B cell (primary cell): ENCODE results near the gene KATNBL1. TPM values are rescaled to one million over a fixed set of nuclear protein-coding genes. Genes with fewer than 3 reads are reported as not detected.
A peak's percentile ranks its signal among the peaks of the same experiment; 100 is the strongest.

Experiments
- ATAC-seq: fragments of 200-7000 bp; cut with Tn5 transposase; one replicate; pipeline ENCODE4 v1.10.0; 2021; ENCODE audit warnings: low read depth, mild to moderate bottlenecking, moderate number of reproducible peaks, moderate library complexity
- CTCF ChIA-PET: fragments of 350-600 bp; sonication (Branson Sonifier 250); formaldehyde crosslinking; loops from one replicate; lab custom pipeline; 2021; ENCODE audit warnings: antibody characterized with exemption, inconsistent platforms; lab: Charles Lee
- POLR2A ChIA-PET: fragments of 350-600 bp; sonication (Branson Sonifier 250); formaldehyde crosslinking; loops from one replicate; lab custom pipeline; 2021; ENCODE audit warnings: antibody characterized with exemption; lab: Charles Lee
- DNase-seq: peaks from one replicate; pipeline ENCODE4 v3.0.0; 2013
- H2AFZ ChIP-seq: 2 replicates; pipeline ENCODE4 v1.6.1; 2012; ENCODE audit warnings: mild to moderate bottlenecking, low read depth, low read length; ENCODE audit not compliant: insufficient read depth, poor library complexity, severe bottlenecking
- H3K27ac ChIP-seq, 2 donors: 1 replicate in 1 of 2; 2 replicates in 1 of 2; pipeline ENCODE4 v1.5.1; 2012 to 2013; ENCODE audit warnings: low read length in 2 of 2, mild to moderate bottlenecking in 2 of 2, moderate library complexity in 1 of 2
- H3K27me3 ChIP-seq, 4 experiments: fragments of 200-600 bp in 1 of 4; sonication (generic) in 1 of 4; replicated peaks in 1 of 4; 1 replicate in 2 of 4; 2 replicates in 2 of 4; pipeline versions ENCODE4 v1.6.1 to v1.7.0; 2013 to 2016; ENCODE audit warnings: low read length in 3 of 4, mild to moderate bottlenecking in 2 of 4, mixed read lengths in 1 of 4, moderate library complexity in 1 of 4; ENCODE audit not compliant: insufficient read depth in 4 of 4, control insufficient read depth in 3 of 4; ENCODE audit errors: control extremely low read depth in 1 of 4
- H3K36me3 ChIP-seq, 2 experiments: replicated peaks in 1 of 2; 1 replicate in 1 of 2; 2 replicates in 1 of 2; pipeline versions ENCODE4 v1.6.1 to v1.7.1; 2013; ENCODE audit warnings: low read length in 1 of 2; ENCODE audit not compliant: insufficient read depth in 2 of 2, control insufficient read depth in 1 of 2; ENCODE audit errors: control extremely low read depth in 1 of 2, extremely low read depth in 1 of 2
- H3K4me1 ChIP-seq, 2 donors: fragments of 200-600 bp in 1 of 2; sonication (generic) in 1 of 2; 1 replicate in 1 of 2; 2 replicates in 1 of 2; pipeline versions ENCODE4 v1.5.1 to v1.6.1; 2013 to 2017; ENCODE audit warnings: low read length in 2 of 2; ENCODE audit not compliant: control insufficient read depth in 2 of 2, insufficient read depth in 2 of 2
- H3K4me2 ChIP-seq: replicated peaks from 2 replicates; pipeline ENCODE3; 2012; ENCODE audit warnings: mild to moderate bottlenecking, low read depth, low read length; ENCODE audit not compliant: poor library complexity, severe bottlenecking
- H3K4me3 ChIP-seq, 5 experiments: fragments of 200-600 bp in 1 of 5; sonication (generic) in 1 of 5; 1 replicate in 3 of 5; 2 replicates in 2 of 5; pipeline versions ENCODE4 v1.5.1 to v1.7.0; 2011 to 2016; ENCODE audit warnings: low read length in 4 of 5, mild to moderate bottlenecking in 4 of 5, low read depth in 2 of 5, control low read depth in 1 of 5, moderate library complexity in 1 of 5; ENCODE audit not compliant: insufficient read depth in 1 of 5; ENCODE audit errors: control extremely low read depth in 1 of 5, extremely low read depth in 1 of 5
- H3K79me2 ChIP-seq: fragments of 200-600 bp; sonication (generic); one replicate; pipeline ENCODE4 v1.6.0; 2016; ENCODE audit warnings: low read length; ENCODE audit not compliant: control insufficient read depth, insufficient read depth
- H3K9ac ChIP-seq: fragments of 200-600 bp; sonication (generic); 2 replicates; pipeline ENCODE4 v1.6.1; 2017; ENCODE audit warnings: mild to moderate bottlenecking, low read length, moderate library complexity
- H3K9me3 ChIP-seq, 3 donors: one replicate each; pipeline versions ENCODE4 v1.6.1 to v1.7.1; 2013; ENCODE audit warnings: low read length in 2 of 3; ENCODE audit not compliant: control insufficient read depth in 2 of 3, insufficient read depth in 1 of 3; ENCODE audit errors: control extremely low read depth in 1 of 3
- H4K20me1 ChIP-seq: 2 replicates; pipeline ENCODE4 v1.6.0; 2012; ENCODE audit warnings: mild to moderate bottlenecking, low read length; ENCODE audit not compliant: insufficient read depth, control insufficient read depth, poor library complexity, severe bottlenecking
- H3K27ac Mint-ChIP-seq: one replicate; pipeline ENCODE4 v1.8.0; 2021; ENCODE audit warnings: mixed read lengths
- H3K27me3 Mint-ChIP-seq: one replicate; pipeline ENCODE4 v1.8.0; 2021; ENCODE audit warnings: mixed read lengths
- H3K4me1 Mint-ChIP-seq: one replicate; pipeline ENCODE4 v1.8.0; 2021; ENCODE audit warnings: mixed read lengths
- H3K4me3 Mint-ChIP-seq: one replicate; pipeline ENCODE4 v1.8.0; 2021; ENCODE audit warnings: mixed read lengths
- H3K9me3 Mint-ChIP-seq: one replicate; pipeline ENCODE4 v1.8.0; 2022; ENCODE audit warnings: mixed read lengths; ENCODE audit not compliant: insufficient read depth
- EZH2 ChIP-seq: IDR thresholded peaks from 2 replicates; pipeline ENCODE4 v1.6.1; 2012; ENCODE audit warnings: borderline replicate concordance, low read depth, mild to moderate bottlenecking, moderate library complexity, low read length; ENCODE audit not compliant: insufficient read depth, poor library complexity, severe bottlenecking
- WGBS: methylation state at CpG from one replicate; pipeline ENCODE4 v1.1.5; 2013; ENCODE audit warnings: missing lambda C conversion rate; ENCODE audit not compliant: insufficient coverage; 5-methylcytosine and 5-hydroxymethylcytosine counted together
- intact Hi-C: fragments of 100-400 bp; cut with micrococcal nuclease; formaldehyde crosslinking; loops from one replicate; pipeline ENCODE4 v1.10.0; 2022
- polyA plus RNA-seq: library from polyadenylated mRNA; depleted of rRNA; stranded (reverse); fragments of >200 nt; gene quantifications from 2 replicates; pipeline ENCODE4 v1.2.3, GENCODE V29; 2012
- total RNA-seq, 2 donors: library from RNA; stranded (reverse); fragments of 120-200 nt in 1 of 2; gene quantifications; 1 replicate in 1 of 2; 2 replicates in 1 of 2; pipeline versions ENCODE4 v1.2.3 to v1.2.4, GENCODE V29; 2013 to 2022
- TF ChIP-seq, protein P1 (sequence below): fragments of 200-600 bp; IDR thresholded peaks from one replicate; pipeline ENCODE4 v1.8.0; 2022; ENCODE audit warnings: antibody characterized with exemption, mild to moderate bottlenecking

The KATNBL1 gene
- total and polyA plus RNA-seq, 2 donors (not counting 1 experiment from before 2014, with no cell fraction given) = 22.1 to 54.8 TPM

DNA sequence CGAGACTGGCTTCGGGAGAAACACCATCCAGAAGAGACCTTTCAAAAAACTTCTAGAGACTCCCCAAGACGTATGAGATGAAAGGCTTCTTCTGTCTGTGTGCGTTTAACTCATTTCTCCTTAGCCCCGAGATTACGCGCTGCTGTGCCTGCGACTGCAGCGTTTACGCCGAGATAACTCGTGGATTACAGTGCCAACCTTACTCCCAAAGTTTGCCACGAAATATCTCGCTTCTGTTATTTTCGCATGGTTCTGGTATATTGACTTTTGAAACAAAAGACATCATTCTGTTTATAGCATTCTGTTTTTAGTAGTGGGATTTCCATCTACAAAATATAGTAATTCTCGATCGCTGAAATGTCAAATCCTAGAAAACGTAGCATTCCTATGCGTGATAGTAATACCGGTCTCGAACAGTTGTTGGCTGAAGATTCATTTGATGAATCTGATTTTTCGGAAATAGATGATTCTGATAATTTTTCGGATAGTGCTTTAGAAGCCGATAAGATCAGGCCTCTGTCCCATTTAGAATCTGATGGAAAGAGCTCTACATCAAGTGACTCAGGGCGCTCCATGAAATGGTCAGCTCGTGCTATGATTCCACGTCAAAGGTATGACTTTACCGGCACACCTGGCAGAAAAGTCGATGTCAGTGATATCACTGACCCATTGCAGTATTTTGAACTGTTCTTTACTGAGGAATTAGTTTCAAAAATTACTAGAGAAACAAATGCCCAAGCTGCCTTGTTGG lies 107.5 kb downstream of the KATNBL1 start:
- Histone ChIP-seq H3K4me1 (peaks cover 18 to 19% of the 10 kb centered on the region in 2 donors), H3K9me3 (no peaks in the 10 kb centered on the region), H3K36me3 (peaks cover 0 to 3% of the 10 kb centered on the region in 2 experiments), H3K9ac (peak overlapping the region; percentile 94), H2AFZ (peak overlapping the region; percentile 93), H3K27me3 (no peaks in the 10 kb centered on the region), H3K27ac (peak overlapping the region; percentile 92 to 98), H4K20me1 (no peaks in the 10 kb centered on the region), H3K4me2 (peak overlapping the region; percentile 88), H3K79me2 (peaks cover 66% of the 10 kb centered on the region), H3K4me3 (peak overlapping the region; percentile 80 to 99 (median 82))
- ATAC-seq = peak; percentile 16
- TF ChIP-seq, protein P1, sequence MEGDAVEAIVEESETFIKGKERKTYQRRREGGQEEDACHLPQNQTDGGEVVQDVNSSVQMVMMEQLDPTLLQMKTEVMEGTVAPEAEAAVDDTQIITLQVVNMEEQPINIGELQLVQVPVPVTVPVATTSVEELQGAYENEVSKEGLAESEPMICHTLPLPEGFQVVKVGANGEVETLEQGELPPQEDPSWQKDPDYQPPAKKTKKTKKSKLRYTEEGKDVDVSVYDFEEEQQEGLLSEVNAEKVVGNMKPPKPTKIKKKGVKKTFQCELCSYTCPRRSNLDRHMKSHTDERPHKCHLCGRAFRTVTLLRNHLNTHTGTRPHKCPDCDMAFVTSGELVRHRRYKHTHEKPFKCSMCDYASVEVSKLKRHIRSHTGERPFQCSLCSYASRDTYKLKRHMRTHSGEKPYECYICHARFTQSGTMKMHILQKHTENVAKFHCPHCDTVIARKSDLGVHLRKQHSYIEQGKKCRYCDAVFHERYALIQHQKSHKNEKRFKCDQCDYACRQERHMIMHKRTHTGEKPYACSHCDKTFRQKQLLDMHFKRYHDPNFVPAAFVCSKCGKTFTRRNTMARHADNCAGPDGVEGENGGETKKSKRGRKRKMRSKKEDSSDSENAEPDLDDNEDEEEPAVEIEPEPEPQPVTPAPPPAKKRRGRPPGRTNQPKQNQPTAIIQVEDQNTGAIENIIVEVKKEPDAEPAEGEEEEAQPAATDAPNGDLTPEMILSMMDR = no peak
- no peak for TF ChIP-seq EZH2
- WGBS = 43% methylated on average over 20 of the region's 29 CpGs
- intact Hi-C loops = loop anchor here (1.0 kb wide), 5 partner anchors 40 to 265 kb away; partner anchors contain the start of genes KATNBL1 and LPCAT4
- DNase-seq = no peak
- POLR2A ChIA-PET = interaction anchor here (0.9 to 1.1 kb wide), 3 partner anchors 63 to 216 kb away, joined by 3 to 4 read pairs (median 4); partner anchors contain the start of genes AVEN and EMC4
- Mint-ChIP-seq H3K4me1 (peaks cover 41% of the 10 kb centered on the region), H3K4me3 (peak overlapping the region; percentile 98), H3K27ac (peak overlapping the region; percentile 99), H3K9me3 (no peaks in the 10 kb centered on the region), H3K27me3 (no peaks in the 10 kb centered on the region)
- CTCF ChIA-PET = interaction anchor here (1.0 to 2.8 kb wide), 3 partner anchors 40 to 141 kb away, joined by 3 to 17 read pairs (median 4); partner anchors contain the start of gene KATNBL1
